Stimulated activated CD8-positive, alpha-beta memory T cell treated with anti-CD3 and anti-CD28 coated beads, Interleukin-15, amount 100 ng/mL, for 24 hours (primary cell): Measurements from ENCODE around the gene HIC2.
"Not testable (repeated sequence)": the region's sequence is repeated elsewhere in the genome, so short reads cannot be mapped to it uniquely, and the experiment has no call there.

Experiments used
- DNase-seq: peaks from one replicate; pipeline ENCODE4 v3.0.0-alpha.2; 2020; ENCODE audit warnings: low read depth

The HIC2 gene

GRCh38 chr22:21434378-21435233 is 17.4 kb downstream of the HIC2 start:
- not testable (repeated sequence) for DNase-seq

GRCh38 chr22:21435998-21436810 is 19.0 kb downstream of the HIC2 start:
- DNase-seq = not testable (repeated sequence)

DNA sequence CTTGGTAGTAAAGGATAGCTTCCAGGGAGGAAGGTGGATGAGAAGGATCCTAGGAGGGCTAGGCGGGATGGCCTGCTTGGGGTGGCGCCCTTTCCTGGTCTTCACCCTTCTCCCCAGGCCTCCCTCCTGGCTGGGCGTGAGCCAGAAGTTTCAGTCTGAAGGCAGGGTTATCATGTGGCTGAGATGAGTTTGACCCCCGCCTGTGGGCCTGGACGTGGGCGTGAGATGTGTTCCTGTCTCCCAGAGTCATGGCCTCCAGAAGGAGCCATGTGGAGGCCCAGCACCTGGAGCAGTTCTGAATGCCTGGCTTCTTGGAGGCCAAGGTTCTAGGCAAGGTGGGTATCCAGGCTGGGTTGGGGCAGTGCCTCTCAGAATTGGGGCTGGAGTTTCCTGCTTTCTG is 20.8 kb downstream of the HIC2 start:
- DNase-seq = not testable (repeated sequence)

- DNase-seq = not testable (repeated sequence)
Measured at GRCh38 chr22:21440018-21440636, 23.0 kb downstream of the HIC2 start.

DNA sequence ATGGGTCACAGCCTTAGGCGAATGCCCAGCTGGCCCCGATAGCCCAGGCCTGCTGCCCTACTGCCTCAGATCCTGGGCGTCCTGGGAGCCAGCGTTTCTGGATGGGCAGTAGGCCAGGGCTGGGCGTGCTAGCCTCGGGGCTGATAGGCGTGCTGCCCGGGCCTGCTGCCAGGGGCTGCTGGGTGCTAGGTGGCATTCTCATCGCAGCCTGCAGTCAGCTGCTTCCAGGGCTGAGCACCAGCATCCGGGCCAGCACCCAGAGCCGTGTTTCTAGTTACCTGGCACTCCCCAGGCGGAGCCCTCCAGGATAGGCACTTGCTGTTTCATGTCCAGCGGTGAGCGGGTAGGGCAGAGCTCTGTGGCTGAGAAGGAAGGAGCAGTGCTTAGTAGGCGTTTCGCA is 23.5 kb downstream of the HIC2 start:
- not testable (repeated sequence) for DNase-seq

DNA sequence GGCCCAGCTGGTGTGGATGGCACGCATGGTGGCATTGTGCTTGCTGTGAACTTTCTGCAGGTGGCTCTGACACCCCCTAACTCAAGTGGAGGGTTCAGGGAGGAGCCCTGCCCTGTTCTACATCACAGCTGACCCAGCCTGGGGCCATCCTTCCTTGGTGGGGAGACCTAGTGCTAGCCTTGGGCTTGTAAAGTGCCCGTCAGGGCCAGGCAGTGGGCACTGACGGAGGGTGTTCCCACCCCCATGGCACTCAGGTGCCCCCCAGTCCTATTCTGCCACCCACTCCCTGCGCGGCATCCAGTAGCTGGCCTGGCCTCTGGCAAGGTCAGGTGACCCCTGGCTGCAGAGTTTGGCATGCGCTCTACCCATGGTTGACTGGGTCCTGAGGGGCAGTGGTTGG is 24.0 kb downstream of the HIC2 start:
- not testable (repeated sequence) for DNase-seq

DNA sequence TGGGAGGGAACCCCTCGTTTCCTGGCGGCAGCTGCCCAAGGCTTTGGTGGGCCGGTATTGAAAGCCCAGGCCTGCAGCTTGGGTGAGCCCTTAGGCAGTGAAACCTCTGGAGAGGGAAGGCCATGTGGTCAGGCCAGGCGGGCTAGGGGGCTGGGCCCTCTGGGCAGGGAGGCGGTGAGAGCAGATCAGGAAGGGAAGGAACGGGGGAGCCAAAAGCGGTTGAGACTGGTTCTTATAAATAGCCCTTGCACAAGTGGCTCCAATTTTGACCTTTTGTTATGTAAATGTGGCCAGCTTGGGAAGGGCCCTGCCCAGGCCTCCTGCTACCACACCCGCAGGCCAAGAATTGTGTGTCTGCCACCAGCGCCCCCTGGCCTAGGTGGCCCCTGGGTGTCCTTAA is 25.0 kb downstream of the HIC2 start:
- not testable (repeated sequence) for DNase-seq

DNA sequence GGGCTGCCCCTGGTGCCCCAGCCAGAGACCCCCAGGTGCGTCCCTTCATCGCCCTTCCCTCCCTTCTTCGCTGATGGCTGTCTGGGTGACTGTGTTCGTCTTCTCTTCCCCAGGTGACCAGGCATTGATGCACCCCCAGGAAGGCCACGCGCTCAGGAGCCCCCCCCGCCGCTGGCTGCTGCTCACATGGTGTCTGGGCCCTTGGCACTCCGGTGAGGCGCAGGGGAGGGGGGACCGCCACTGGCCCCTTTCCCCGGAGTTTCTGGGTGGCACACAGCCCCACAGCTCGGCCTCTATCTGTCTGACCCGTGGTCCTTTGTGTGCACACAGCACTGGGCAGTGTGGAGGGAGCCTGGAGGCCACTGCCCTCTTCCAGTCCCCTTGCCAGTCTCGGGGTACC is 25.5 kb downstream of the HIC2 start:
- not testable (repeated sequence) for DNase-seq

DNA sequence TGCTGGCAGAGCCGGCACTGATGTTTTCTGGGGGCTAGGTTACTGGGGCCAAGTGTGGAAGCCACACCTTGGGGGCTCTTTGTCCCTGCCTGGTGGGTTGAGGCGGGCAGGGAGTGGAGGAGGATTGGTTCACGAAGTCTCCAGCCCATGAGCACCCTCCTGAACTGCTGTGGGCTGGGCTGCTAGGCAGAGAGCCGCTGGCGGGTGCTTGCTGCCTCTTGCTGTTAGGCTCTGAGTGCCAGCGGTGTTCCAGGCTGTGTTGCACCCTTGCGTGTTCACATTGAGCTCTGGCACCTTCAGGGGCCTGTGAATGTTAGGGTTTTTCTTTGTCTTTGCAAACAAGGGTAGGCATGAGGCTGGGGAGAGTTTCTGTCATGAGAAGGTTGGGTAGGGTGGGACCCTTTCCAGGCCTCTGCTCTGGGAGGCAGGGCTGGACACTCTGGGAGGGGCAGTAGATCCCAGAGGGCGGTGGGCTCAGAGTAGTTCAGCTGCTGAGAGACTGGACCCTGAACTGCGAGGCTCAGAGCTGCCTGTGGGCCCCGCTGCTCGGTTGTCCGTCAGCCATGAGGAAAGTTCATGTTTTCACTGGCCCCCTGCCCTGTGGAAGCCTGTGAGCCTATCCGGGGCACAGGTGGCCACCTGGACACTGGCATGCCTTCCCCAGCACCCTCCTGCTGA is 26.0 kb downstream of the HIC2 start:
- no peak for DNase-seq

DNA sequence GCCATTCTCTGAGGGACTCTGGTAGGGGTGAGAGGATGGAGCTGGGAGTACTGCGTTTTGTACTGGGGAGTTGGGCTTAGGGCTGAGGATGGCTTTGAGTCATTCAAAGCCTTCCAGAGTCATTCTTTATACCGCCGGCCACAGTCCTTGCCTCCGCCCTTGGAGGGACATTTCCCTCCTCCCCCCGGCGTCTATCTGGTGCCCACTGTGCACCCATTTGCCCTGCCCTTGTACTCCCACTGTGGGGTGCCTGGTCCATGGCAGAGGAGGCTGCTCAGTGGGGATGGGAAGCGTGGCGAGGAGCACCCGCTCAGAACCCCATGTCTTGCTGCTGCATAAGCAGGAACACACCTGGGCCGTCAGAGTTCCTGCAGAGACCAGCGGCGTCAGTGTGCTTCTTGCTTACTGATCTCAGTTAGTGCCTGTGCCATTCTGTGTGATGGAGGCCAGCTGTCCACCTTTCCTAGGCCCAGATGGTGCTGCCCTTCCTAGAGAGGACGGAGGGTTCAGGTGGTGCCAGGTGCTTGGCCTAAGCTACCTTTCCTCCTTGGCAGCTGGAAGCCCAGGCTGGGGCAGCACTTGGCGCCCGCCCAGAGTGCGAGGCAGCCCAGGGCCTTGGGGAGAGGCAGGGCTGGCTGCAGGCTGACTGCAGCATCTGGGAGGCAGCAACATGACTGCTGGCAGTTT is 26.7 kb downstream of the HIC2 start:
- DNase-seq = no peak

GRCh38 chr22:21444701-21445436 is 27.7 kb downstream of the HIC2 start:
- no peak for DNase-seq

GRCh38 chr22:21445437-21446127 is 28.4 kb downstream of the HIC2 start:
- no peak for DNase-seq

GRCh38 chr22:21446128-21446826 is 29.1 kb downstream of the HIC2 start:
- DNase-seq = no peak

DNA sequence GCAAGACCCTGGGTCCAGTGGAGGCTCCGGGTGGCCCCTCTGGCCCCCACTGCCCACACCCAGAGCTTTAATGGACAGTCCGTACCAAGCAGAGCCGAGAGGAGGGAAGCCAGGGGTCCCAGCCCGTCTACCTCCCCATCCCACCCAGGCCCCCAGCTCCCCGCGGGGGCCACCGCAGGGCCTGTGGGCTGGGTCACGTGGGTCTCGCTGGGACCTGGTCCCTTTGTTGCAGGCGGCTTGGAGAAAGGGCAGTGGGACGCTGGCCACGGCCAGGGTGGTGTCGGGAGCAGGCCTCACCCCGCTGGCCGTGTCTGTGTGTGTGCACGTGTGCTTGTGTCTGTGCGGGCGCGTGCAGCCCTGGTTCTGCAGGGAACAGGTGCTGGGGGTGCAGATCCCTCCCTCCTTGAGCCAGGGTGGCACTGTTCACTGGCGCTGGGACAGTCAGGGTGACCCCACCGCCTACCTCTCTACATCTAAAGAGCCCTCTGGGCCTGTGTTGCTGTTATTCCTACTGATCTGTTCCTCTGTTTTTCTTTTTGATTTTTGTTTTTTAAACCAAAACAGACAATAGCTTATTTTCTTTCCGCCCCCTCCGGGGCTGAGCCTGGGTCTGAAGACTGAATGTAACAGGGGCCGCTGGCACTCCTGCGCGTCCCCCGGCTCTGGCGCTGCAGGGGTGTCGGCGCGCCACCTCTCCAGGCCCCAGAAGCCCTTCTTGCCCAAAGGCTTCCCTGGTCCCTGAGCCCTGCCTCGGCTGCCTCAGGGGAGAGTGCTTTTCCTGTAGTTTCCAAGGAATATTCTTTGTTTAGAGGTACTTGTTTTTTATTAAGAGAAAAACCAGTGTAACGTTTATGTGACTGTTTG is 29.9 kb downstream of the HIC2 start:
- DNase-seq = no peak

GRCh38 chr22:21447694-21448402 is 30.7 kb downstream of the HIC2 start:
- no peak for DNase-seq

DNA sequence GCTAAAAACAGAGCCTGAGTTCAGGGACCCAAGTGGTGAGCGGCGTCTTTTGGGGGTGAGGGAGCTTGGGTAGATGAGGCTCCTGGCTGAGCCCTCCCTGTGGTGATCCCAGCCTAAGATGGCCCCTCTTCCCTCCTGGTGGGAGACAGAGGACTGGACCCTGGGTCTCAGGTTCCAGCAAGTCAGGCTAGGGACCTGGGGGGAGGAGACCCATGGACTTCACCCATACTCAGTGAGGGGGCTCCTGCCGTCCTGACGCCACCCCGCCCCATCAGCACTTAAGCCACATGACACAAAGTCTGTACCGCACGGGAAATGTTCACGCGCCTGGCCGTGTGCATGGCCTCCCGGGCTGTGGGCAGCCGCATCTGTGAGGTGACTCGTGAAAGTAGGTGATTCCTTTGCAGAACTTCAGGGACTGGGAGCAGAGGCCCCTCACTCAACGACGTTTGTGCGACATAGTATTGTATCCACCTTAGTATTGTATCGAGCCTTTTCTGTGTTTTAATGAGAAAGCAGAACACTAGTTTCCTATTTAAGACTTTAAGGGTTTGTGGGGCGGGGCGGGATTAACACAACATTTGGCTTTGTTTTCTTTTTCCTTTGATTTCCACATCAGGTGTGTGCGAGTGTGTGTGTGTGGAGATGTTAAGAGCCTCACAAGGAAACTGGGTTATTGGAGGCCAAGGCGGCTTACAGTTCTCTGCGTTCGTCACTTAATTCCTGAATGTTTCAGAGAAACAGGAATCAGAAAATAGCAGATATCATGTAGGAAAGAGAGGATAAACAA is 31.7 kb downstream of the HIC2 start:
- DNase-seq = no peak
